Measurements from ENCODE around the gene HMGCL. TPM values are rescaled to one million over a fixed set of nuclear protein-coding genes. Genes with fewer than 3 reads are reported as not detected.
A peak's percentile ranks its signal among the peaks of the same experiment; 100 is the strongest.
"Not testable (repeated sequence)": the region's sequence is repeated elsewhere in the genome, so short reads cannot be mapped to it uniquely, and the experiment has no call there.

The HMGCL gene
- total and polyA plus RNA-seq, 12 donors: 38.8 to 134 (median 84.1) TPM

GRCh38 chr1:23804183-23804835 is 20.9 kb downstream of the HMGCL start:
- DNase-seq: no peak
- no peaks in the 10 kb centered on the region for H3K9me3 ChIP-seq (replicated peaks in 1 of 3)
- intact Hi-C loops (cut with DNase I): loop anchor here in 1 of 2 donors (10.0 kb wide), 1 partner anchor 60 kb away; the partner anchor contains the start of gene FUCA1
- TF ChIP-seq POLR2A (IDR thresholded peaks at IDR 0.05): no peak
- TF ChIP-seq, protein P1, sequence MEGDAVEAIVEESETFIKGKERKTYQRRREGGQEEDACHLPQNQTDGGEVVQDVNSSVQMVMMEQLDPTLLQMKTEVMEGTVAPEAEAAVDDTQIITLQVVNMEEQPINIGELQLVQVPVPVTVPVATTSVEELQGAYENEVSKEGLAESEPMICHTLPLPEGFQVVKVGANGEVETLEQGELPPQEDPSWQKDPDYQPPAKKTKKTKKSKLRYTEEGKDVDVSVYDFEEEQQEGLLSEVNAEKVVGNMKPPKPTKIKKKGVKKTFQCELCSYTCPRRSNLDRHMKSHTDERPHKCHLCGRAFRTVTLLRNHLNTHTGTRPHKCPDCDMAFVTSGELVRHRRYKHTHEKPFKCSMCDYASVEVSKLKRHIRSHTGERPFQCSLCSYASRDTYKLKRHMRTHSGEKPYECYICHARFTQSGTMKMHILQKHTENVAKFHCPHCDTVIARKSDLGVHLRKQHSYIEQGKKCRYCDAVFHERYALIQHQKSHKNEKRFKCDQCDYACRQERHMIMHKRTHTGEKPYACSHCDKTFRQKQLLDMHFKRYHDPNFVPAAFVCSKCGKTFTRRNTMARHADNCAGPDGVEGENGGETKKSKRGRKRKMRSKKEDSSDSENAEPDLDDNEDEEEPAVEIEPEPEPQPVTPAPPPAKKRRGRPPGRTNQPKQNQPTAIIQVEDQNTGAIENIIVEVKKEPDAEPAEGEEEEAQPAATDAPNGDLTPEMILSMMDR (IDR thresholded peaks at IDR 0.05): no peak
- no peaks in the 10 kb centered on the region for H3K27me3 ChIP-seq
- H3K36me3 ChIP-seq (replicated peaks in 1 of 2): peaks cover 0 to 19% of the 10 kb centered on the region in 2 donors
- no peak overlapping the region for H3K4me3 ChIP-seq
- 78 to 87% (median 79%) methylated on average over 6 to 7 of the region's 7 CpGs for WGBS, 4 donors
- H3K4me1 ChIP-seq (replicated peaks in 1 of 2): peaks cover 10 to 16% of the 10 kb centered on the region in 2 donors
- no peak overlapping the region for H3K27ac ChIP-seq

DNA sequence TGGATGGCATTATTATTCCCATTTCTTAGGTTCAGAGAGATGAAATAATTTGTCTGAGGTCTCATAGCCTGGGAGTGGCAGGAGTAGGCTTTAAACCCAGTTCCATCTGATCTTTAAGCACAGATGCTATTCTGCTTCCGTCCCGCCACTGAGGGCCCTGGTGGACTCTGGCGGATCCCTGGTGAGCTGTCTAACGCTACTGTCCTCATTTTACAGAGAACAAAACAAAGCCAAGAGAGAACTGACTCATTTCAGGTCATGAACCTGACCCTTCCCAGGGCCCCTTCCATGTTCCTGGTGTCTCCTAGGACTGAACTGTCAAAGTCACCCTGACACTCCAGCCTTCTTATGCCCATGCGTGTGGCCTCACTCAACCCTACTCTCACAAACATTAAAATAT is 21.6 kb downstream of the HMGCL start:
- peaks cover 0 to 19% of the 10 kb centered on the region in 2 donors for H3K36me3 ChIP-seq (replicated peaks in 1 of 2)
- H3K27ac ChIP-seq: no peak overlapping the region
- no peaks in the 10 kb centered on the region for H3K9me3 ChIP-seq (replicated peaks in 1 of 3)
- TF ChIP-seq, protein P1 (IDR thresholded peaks at IDR 0.05): no peak
- no peak for TF ChIP-seq POLR2A (IDR thresholded peaks at IDR 0.05)
- no peak for DNase-seq
- H3K4me3 ChIP-seq: no peak overlapping the region
- no peaks in the 10 kb centered on the region for H3K27me3 ChIP-seq
- intact Hi-C loops (cut with DNase I): loop anchor here in 1 of 2 donors (10.0 kb wide), 1 partner anchor 61 kb away; the partner anchor contains the start of gene FUCA1
- WGBS, 4 donors: 89 to 93% (median 90%) methylated on average over 5 of the region's 5 CpGs
- peaks cover 11 to 20% of the 10 kb centered on the region in 2 donors for H3K4me1 ChIP-seq (replicated peaks in 1 of 2)

DNA sequence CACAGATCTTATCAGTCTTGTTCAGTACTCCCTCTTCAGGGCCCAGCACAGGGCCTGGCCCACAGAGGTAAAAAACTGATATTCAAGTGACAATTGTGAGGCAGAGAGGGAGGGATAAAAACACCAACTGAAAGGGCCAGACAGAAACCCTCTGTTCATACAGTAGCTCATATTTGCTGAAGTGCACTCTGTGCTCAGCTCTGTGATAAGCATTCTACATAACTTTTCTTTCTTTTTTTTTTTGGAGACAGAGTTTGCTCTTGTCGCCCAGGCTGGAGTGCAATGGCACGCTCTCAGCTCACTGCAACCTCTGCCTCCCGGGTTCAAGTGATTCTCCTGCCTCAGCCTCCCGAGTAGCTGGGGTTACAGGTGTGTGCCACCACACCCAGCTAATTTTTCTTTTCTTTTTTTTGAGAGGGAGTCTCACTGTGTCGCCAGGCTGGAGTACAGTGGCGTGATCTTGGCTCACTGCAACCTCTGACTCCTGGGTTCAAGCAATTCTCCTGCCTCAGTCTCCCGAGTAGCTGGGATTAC is 22.4 kb downstream of the HMGCL start:
- H3K27ac ChIP-seq; H3K4me3 ChIP-seq; H3K9me3 ChIP-seq (replicated peaks in 1 of 3); H3K27me3 ChIP-seq; DNase-seq: not testable (repeated sequence)
- peaks cover 0 to 15% of the 10 kb centered on the region in 2 donors for H3K36me3 ChIP-seq (replicated peaks in 1 of 2)
- peaks cover 11 to 20% of the 10 kb centered on the region in 2 donors for H3K4me1 ChIP-seq (replicated peaks in 1 of 2)
- 94 to 98% (median 95%) methylated on average over 7 of the region's 7 CpGs for WGBS, 4 donors
- intact Hi-C loops (cut with DNase I): loop anchor here in 1 of 2 donors (10.0 kb wide), 1 partner anchor 62 kb away; the partner anchor contains the start of gene FUCA1

GRCh38 chr1:23801876-23802275 is 23.4 kb downstream of the HMGCL start:
- peak in 1 of 7 donors; percentile 42 for DNase-seq
- H3K4me1 ChIP-seq (replicated peaks in 1 of 2): peaks cover 11 to 20% of the 10 kb centered on the region in 2 donors
- peak overlapping the region in 3 of 5 donors; percentile 84 to 87 (median 85) for H3K27ac ChIP-seq
- 27 to 74% (median 68%) methylated on average over 2 to 10 of the region's 10 CpGs for WGBS, 4 donors
- TF ChIP-seq, protein P1 (IDR thresholded peaks at IDR 0.05): no peak
- TF ChIP-seq POLR2A (IDR thresholded peaks at IDR 0.05): no peak
- no peak overlapping the region for H3K4me3 ChIP-seq
- no peaks in the 10 kb centered on the region for H3K9me3 ChIP-seq (replicated peaks in 1 of 3)
- H3K27me3 ChIP-seq: no peaks in the 10 kb centered on the region
- intact Hi-C loops (cut with DNase I): loop anchor here in 1 of 2 donors (10.0 kb wide), 1 partner anchor 63 kb away; the partner anchor contains the start of gene FUCA1
- H3K36me3 ChIP-seq (replicated peaks in 1 of 2): peaks cover 0 to 12% of the 10 kb centered on the region in 2 donors
